ENCODE data around the gene GTSE1.
"Not testable (repeated sequence)": the region's sequence is repeated elsewhere in the genome, so short reads cannot be mapped to it uniquely, and the experiment has no call there.

The GTSE1 gene

DNA sequence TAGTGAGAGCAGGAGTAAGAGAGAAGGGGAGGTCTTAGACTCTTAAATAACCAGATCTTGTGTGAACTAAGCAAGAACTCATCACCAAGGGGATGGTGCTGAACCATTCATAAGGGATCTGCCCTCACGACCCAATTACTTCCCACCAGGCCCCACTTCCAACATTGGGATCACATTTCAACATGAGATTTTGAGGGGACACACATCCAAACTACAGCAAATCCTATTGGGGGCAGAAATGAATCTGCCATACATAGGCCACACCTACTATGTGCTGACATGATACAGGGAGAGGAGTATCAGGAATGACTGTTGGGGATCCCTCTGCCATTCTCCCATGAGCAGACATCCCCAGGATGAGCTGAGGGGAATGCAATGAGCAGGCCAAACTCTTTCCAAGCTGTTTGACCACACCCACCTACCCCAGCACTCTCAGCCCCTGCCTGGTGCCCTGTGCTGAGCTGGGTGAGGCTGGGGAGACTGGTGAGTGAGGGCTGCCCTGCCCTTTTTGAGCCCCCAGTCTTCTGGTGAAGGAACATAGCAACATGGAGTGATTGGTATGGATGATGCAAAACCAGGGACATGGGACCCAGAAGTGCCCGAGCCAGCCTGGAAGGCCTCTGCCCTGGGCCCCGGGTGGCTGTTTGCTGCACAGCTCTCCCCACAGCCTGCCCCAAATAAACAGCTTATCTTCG lies 1.2 kb upstream of the GTSE1 start:
- DNase-seq: no peak

DNA sequence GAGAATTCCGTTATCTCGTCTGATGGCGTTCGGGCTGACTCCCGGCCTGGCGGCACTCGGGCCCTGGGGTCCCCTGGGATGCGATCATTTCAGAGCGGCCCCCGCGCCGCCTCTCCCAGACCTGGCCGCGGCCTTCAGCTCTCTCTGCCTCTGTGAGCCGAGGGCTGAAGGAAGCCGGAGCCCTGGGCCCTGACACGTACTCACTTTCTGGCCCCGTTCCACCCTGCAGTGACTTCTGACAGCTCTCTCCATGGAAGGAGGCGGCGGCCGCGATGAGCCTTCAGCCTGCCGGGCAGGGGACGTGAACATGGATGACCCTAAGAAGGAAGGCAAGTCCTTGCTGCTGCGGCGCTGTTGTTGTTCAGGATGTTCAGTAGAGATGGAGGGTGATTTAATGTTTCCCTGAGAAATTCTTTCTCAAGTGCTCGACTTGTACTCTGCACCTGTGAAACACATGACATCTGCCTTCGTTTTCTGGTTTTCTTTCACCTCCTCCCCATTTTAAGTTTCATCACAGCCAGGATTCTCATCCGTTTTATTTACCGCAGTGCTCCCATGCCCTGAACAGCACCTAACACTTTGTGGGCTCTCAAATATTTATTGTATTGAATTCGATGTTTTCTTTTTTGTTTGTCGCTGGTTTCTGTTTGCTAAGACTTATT lies 612 bp downstream of the GTSE1 start:
- DNase-seq: no peak

DNA sequence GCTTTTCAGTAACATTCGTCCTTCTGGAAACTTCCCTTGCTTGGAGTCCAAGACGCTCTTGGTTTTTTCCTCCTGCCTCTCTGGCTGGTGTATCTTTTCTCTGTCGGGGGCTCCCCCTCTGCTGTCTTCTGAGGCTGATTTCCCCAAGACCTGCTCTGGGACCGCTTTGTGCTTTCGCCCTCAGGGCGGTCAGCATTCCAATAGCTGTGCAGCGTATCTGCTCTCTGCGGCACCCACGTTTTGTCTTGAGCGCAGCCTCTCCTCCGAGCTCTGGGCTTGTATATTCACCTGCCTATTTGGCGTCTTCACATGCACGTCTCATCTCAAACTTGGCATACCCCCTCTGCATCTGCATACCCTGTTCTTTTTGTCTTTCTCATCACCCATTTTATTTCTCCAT lies 2.4 kb downstream of the GTSE1 start:
- DNase-seq: no peak

DNA sequence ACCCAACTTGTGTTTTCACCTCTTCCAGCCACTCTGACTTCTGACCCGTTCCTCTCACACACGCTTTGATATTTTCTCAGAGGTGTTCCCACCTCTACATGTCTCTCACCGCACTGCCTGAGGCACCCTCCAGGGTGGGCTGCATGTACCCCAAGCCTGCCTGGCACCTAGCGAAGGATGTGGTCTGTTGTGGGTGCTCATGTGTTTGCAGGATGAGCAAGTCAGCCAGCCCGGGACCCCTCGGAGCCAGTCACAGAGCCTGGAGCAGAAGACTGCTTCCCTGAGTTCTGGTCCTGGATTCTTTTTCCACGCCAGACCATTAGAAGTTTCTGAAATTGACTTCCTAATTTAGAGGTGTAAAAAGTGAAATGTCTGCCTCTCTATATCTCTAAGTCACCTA lies 3.8 kb downstream of the GTSE1 start:
- DNase-seq: no peak

DNA sequence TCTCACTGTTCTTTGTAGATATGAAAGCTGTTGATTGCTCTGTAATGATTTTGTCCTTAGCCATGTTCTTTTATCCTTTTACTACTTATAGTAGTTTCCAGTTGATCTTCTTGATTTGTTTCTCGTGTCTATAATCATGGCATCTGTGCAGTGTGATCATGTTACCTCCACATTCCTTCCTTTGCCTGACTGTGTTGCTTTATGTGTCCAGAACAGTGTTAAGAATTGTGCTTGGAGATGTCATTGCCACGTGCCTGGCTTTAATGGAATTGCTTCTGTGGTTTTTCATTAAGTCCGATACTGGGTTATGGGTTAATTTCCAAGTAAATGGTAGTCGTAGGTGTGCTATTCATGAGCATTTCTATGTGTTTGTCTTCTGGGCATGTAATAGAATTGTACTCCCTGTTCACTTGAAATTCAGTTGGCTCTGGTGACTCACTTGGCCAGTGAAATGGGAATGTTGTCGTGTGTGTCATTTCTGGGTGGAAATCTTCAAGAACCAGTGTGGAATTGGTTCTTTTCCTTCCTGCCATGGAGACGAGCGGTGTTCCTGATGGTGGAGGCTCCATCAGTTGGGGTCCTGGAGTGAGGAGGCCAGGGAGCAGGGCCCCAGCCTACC lies 6.8 kb downstream of the GTSE1 start:
- DNase-seq: no peak

DNA sequence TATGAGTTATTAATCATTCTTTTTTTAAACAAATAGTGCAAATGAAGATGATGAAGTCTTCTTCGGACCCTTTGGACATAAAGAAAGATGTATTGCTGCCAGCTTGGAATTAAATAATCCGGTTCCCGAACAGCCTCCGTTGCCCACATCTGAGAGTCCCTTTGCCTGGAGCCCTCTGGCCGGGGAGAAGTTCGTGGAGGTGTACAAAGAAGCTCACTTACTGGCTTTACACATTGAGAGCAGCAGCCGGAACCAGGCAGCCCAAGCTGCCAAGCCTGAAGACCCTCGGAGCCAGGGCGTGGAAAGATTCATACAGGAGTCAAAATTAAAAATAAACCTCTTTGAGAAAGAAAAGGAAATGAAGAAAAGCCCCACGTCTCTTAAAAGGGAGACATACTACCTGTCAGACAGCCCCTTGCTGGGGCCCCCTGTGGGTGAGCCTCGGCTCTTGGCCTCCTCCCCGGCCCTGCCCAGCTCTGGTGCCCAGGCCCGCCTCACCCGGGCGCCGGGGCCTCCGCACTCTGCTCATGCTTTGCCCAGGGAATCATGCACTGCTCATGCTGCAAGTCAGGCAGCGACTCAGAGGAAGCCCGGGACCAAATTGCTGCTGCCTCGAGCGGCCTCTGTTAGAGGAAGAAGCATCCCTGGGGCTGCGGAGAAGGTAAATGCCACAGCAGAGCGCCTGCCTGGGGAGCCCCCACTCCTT lies 11.8 kb downstream of the GTSE1 start:
- no peak for DNase-seq

DNA sequence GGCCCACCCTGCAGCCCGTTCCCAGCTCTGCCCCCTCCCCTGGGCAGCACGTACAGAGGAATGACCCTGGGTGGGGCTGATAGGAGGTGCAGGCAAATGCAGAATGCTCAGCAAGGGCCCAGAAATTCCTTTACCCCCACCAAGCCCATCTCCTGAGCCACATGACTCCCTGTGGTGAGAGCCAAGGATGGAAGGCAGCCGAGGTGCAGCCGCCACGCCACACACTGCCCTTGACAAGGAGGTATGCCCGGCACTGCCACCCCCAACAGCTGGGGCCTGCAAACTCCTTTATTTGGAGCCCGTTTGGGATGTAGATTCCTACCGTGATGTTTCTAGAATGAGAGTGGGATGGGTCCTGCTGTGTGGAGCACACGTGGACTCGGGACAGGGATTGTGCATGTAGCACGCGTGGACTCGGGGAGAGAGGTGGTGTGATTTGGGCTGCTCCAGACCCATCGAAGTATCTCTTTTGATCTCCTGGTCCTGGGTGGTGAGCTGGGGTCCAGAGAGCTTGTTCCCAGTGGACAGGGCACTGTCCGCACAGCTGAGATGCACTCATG lies 12.9 kb downstream of the GTSE1 start:
- DNase-seq: no peak

DNA sequence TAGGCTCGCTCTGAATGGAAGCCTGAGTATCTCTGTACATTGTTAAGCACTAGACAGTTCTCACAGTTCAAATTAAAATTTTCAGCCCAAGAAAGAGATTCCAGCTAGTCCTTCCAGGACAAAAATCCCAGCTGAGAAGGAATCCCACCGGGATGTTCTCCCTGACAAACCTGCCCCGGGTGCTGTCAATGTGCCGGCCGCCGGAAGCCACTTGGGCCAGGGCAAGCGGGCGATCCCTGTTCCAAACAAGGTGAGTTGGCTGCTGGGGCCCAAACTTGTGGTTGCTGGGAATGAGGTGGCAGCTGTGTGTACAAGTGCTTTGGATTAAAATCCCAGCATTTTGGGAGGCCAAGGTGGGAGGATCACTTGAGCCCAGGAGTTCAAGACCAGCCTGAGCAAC lies 15.4 kb downstream of the GTSE1 start:
- no peak for DNase-seq

DNA sequence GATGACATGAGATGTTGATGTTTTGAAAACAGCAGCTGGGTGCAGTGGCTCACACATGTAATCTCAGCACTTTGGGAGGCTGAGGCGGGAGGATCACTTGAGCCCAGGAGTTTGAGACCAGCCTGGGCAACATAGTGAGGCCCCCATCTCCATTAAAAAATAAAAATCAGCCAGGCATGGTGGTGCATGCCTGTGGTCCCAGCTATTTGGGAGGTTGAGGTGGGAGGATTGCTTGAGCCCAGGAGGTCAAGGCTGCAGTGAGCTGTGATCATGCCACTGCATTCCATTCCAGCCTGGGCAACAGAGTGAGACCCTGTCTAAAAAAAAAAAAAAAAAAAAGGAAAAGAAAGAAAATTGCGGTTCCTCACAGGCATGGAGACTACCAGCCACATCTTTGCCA lies 16.2 kb downstream of the GTSE1 start:
- not testable (repeated sequence) for DNase-seq

DNA sequence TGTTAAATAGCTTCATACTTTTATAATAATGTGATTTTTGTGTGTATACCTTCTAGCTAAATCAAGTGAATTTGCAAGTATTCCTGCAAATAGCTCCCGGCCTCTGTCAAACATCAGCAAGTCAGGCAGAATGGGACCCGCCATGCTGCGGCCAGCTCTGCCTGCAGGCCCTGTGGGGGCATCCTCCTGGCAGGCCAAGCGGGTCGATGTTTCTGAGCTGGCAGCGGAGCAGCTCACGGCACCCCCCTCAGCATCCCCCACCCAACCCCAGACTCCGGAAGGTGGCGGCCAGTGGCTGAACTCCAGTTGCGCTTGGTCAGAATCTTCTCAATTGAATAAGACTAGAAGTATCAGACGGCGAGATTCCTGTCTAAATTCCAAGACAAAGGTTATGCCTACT lies 19.3 kb downstream of the GTSE1 start:
- no peak for DNase-seq

DNA sequence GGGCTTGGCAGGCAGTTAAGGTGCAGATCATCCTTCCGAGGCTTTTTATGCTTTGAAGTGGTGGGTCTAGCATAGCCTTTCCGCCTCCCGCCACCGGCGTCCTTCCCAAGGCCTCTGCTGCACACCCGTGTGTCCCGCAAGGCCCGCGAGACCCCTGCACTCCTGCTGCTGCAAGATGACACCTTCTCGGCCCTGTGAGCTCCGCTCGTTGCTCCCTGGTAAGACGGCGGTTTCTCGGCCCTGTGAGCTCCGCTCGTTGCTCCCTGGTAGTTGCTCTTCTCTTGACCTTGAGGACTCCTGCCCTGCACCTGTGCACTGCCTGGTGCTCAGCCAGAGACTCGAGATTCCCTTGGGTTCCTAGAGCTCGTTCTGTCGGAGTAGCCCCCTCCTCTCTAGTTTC lies 21.0 kb downstream of the GTSE1 start:
- no peak for DNase-seq

DNA sequence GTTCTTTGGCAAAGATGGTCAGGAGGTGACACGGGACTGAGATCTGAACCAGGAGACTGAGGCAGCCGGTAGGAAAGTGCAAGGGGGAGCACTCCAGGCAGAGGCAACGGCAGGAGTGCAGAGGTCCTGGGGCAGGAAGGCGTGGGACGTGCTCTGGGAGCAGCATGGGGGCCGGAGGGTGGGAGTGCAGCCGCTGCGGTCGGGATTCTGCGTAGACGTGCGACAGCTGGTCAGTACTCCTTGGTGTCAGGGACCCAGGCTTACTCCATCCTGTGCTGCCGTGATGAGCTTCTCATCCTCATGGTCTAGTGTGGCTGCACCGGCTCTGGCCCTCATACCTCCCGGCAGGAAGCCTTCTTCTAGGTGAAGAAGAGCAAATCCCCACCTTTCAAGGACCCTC lies 21.9 kb downstream of the GTSE1 start:
- DNase-seq: no peak

DNA sequence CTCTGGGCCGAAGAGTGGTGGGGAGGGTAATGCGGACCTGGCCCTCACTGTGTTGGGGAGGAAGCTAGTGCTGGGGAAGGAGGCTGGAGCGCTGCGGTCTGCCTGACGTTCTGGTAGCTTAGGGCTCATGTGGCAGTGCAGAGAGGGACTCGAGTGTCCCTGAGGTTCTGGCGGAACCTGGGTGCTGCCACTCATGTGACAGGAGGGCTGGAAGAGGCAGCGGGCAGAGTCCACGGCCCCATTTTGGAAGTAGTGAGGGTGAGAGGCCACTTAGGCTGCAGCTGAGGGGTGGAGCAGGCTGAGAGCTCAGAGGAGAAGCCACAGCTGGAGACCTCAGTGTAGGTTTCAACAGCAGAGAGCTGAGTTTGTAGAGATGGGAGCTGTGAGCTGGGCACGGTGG lies 22.6 kb downstream of the GTSE1 start:
- no peak for DNase-seq

DNA sequence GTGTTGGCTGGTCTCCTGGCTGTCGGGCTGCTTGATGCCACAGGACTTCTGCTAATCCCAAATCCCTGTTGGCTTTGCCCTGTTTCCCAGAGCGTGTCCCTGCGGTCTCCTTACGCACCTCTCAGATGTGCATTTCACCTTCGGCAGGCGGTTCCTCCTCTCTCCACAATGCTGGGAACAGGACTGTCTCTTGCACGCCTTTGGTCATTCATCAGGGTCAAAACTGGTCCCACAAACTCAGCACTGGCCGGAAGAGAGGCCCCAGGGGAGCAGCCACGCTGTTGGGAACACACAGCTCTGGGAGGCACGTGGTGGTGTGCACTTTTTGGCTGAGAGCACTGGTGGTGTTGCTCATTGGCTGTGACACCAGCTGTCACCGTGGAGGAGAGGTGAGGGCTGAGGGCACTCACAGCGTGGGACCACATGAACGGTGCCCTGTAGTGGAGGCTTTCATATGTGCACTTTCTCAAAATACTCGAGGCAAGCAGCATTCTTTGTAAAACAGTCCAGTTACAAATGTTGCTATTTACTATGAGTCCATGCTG lies 23.6 kb downstream of the GTSE1 start:
- no peak for DNase-seq

DNA sequence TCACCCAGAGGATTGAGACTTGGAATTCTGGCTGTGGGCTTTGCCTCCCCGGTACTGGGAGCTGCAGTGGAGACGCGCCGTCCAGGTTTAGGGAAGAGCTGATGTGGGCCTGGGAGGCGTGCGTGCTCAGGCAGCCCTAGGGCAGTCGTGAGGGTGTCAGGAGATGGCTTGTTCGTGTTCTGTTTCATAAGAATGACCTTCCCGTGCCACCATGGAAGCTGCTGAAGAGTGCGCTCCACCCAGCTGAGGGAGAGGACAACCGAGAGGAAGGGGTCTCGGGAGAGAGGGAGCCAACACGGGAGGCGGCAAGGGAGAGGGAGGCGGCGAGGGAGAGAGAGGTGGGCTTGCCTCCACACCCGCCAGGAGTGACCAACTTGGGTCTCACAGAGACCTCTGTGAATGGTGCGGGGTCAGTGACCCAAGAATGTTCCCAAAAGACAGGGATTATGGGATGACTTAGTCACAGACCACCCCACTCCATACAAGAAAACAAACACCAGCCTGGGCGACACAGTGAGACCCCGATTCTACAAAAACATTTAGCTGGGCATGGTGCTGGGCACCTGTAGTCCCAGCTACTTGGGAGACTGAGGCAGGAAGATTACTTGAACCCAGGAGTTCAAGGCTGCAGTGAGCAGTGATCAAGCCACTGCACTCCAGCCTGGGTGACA lies 24.2 kb downstream of the GTSE1 start:
- no peak for DNase-seq

DNA sequence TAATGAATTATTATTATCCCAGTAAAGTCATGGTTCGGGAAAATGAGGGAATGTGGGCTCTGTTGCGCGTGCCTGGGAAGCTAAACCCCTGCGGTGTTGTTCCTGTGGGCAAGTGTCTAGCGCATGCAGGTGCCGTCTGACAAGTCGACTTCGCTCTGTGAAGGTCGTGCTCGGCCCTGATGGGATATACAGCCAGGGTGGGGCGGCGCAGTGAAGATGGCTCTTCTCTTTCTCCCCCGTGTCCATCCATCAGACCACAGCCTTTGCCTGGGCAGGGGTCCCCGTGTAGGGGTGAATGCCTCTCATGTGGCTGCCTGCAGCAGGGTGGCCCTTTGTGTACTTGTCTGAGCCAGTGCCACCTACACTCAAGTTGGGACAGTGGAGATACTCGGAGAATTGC lies 26.0 kb downstream of the GTSE1 start:
- no peak for DNase-seq

DNA sequence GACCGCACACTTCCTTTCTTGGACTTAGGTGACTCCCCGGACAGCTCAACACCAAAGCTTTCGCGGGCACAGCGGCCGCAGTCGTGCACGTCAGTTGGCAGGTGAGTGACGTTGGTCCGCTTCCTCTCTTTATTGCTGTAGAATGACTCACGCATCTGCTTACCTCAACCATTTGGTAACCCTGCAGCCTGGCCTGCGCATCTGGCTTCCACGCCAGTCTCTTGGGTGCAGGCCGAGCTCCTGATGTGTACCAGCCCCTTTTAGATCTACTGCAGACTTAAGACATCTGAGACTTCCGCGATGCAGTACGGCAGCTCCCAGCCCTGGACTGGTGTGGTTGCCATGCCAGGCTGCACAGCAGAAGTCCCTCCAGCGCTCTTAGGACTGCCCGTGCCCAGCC lies 26.5 kb downstream of the GTSE1 start:
- DNase-seq: no peak

DNA sequence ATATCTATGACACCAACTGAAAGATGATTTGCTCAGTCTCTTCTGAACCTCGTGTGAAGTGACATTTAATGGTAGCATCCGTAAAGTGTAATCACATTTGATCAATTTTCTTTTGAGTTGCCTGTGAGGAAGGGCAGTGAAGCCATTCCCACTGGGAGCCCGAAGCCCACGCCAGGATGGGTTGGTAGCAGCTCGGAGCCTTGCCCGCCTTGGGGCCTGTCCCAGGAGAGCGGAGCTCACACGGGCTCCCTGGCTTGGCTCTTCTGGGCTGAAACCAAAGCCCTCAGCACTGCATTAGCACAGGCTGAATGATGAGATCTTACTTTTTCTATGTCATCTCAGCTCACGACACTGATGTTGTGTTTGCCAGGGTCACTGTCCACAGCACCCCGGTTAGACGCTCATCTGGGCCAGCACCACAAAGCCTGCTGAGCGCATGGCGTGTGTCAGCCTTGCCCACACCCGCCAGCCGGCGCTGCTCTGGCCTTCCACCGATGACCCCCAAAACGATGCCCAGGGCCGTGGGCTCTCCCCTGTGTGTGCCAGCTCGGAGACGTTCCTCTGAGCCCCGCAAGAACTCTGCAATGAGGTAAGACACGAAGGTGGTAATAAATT lies 29.5 kb downstream of the GTSE1 start:
- no peak for DNase-seq

DNA sequence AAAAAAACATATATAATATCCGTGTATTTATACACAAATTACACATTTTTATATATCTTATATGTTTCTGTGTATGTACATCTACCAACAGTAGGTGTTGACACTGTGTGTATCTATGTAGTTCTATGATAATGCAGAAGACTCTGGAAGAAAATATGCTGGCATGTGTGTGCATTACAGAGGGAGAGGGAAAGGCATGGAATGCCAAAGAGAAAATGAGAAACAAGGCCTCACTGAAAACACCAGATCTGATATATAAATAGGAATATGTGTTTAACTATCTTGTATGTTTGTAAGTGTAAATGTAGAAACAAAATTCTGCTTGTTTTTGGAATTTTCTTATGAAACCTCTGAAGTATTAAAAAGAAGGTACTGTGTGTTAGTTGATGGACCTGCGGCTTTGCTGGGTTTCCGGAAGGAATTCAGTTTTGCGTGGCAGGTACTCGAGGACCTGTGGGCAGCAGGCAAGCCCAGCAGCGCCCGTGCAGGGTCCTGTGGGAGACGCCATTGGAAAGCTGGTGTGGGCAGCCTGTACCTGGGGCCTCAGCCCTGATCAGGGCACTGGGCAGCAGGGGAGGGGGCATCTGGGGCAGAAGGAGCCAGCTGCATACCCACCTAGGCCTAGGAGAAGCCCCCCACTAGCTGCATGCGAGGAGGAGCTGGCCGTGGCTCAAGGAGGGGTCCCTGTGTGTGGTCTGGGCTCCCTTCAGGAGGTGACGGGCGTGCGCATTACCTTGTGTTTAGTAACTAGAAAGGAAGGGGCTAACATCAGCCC lies 31.2 kb downstream of the GTSE1 start:
- DNase-seq: no peak

DNA sequence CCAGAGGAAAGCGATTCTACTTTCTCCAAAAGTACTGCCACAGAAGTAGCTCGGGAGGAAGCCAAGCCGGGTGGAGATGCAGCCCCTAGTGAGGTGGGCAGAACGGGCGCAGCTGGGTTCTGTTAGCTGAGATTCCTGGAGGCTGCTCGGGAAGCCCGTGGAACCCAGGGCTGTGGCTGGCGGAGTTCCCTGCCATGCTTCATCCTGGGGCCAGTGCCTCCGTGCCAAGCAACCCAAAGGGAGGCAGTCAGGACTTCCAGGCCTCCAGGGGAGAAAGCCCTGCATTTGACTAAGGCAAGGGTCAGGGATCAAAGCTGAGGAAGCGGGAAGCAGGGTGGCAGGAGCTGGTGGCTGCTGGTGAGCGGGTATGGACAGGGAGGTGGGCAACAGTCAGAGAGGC lies 32.1 kb downstream of the GTSE1 start:
- DNase-seq: no peak

DNA sequence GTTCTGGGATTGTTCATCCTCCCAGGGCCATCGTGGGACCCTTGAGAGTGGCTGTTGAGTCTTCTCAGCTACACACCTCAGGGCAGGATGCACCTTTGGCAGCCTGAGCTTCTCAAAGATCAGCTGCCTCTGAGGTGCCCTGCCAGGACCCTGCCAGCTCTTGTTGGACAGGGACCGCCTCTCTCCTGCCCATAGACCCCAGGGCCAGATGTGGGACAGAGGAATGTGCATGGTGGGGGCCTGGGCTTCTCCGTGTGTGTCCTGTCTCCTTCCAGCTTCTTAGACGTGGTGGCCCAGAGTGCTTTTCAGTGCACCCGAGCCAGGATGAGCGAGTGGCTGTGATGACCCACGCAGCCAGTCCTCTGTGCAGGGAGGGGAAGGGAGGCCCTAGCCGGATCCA lies 32.9 kb downstream of the GTSE1 start:
- DNase-seq: no peak

DNA sequence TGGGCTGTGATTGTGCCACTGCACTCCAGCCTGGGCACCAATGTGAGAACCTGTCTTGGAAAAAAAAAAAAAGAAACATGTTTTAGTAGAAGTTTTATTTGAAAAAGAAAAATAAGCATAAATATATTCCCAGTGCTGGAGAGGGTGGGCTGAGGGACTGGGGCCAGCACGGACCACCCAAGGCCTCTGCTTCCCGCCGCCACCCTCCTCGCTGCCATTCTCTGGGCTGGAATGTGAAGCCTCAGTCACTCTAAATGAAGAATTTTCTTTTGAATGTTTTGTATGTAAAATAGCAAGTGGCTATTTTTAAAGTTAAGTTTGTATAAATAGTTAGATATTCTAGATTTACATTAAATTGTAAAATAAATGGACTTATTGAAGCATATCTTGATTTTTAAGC lies 33.8 kb downstream of the GTSE1 start:
- DNase-seq: no peak

All from NCI-H1694 (cell line).